Activated T-helper 1 cell treated with anti-CD3 and anti-CD28 coated beads, Interleukin-12 subunit alpha, Interleukin-12 subunit beta, Interleukin-2, Interleukin-4 antibody, amounts not matched to agents 30 ng/mL and 10 ng/mL and 1 ng/mL, durations not matched to agents 14 hours and 24 hours and 36 hours (primary cell): ENCODE results near the gene DIP2A. TPM values are rescaled to one million over a fixed set of nuclear protein-coding genes. Genes with fewer than 3 reads are reported as not detected.
"Not testable (repeated sequence)": the region's sequence is repeated elsewhere in the genome, so short reads cannot be mapped to it uniquely, and the experiment has no call there.

Experiments used
- DNase-seq: peaks from one replicate; pipeline ENCODE4 v3.0.0; 2021; ENCODE audit warnings: low spot score
- H3K27ac Mint-ChIP-seq: one replicate; pipeline ENCODE4 v1.8.0; 2021; ENCODE audit warnings: mild to moderate bottlenecking, mixed read lengths
- H3K27me3 Mint-ChIP-seq: one replicate; pipeline ENCODE4 v1.8.0; 2022; ENCODE audit warnings: mild to moderate bottlenecking, moderate library complexity, mixed read lengths; ENCODE audit not compliant: insufficient read depth
- H3K36me3 Mint-ChIP-seq: one replicate; pipeline ENCODE4 v1.8.0; 2021; ENCODE audit warnings: low read depth, mixed read lengths
- H3K4me1 Mint-ChIP-seq: one replicate; pipeline ENCODE4 v1.8.0; 2021; ENCODE audit warnings: low read depth, mixed read lengths
- H3K4me3 Mint-ChIP-seq: one replicate; pipeline ENCODE4 v1.8.0; 2021; ENCODE audit warnings: mild to moderate bottlenecking, moderate library complexity, mixed read lengths
- H3K9me3 Mint-ChIP-seq: one replicate; pipeline ENCODE4 v1.8.0; 2021; ENCODE audit warnings: mixed read lengths
- intact Hi-C: fragments of 100-400 bp; cut with micrococcal nuclease; formaldehyde crosslinking; loops from one replicate; pipeline ENCODE4 v1.15.1; 2024
- total RNA-seq: library from RNA; stranded (reverse); gene quantifications from 2 replicates; pipeline ENCODE4 v1.2.3, GENCODE V29; 2022

Gene DIP2A
- total RNA-seq, 1 donor from 2014 or later = 33.6 TPM

- DNase-seq = no peak
- H3K4me3 Mint-ChIP-seq = peak overlapping the region; percentile 91
- H3K9me3 Mint-ChIP-seq = no peaks in the 10 kb centered on the region
- no peaks in the 10 kb centered on the region for H3K27me3 Mint-ChIP-seq
- intact Hi-C loops = loop anchor here (1.0 to 2.0 kb wide), 3 partner anchors 99 to 231 kb away; partner anchors contain the start of gene LSS
- peaks cover 43% of the 10 kb centered on the region for H3K4me1 Mint-ChIP-seq
- peaks cover 15% of the 10 kb centered on the region for H3K36me3 Mint-ChIP-seq
- H3K27ac Mint-ChIP-seq = peak overlapping the region; percentile 84
Observed at GRCh38 chr21:46459356-46460112, 843 bp downstream of the DIP2A start.

- intact Hi-C loops = no loop called here
- H3K36me3 Mint-ChIP-seq = peaks cover 16% of the 10 kb centered on the region
- no peak overlapping the region for H3K4me3 Mint-ChIP-seq
- no peaks in the 10 kb centered on the region for H3K9me3 Mint-ChIP-seq
- peaks cover 37% of the 10 kb centered on the region for H3K4me1 Mint-ChIP-seq
- no peak for DNase-seq
- no peaks in the 10 kb centered on the region for H3K27me3 Mint-ChIP-seq
- H3K27ac Mint-ChIP-seq = no peak overlapping the region
Observed at GRCh38 chr21:46461909-46462308, 3.2 kb downstream of the DIP2A start.

- H3K9me3 Mint-ChIP-seq, DNase-seq, H3K27ac Mint-ChIP-seq, intact Hi-C loops, H3K27me3 Mint-ChIP-seq, H3K4me3 Mint-ChIP-seq: not testable (repeated sequence)
- Mint-ChIP-seq H3K4me1 (peaks cover 28% of the 10 kb centered on the region), H3K36me3 (peaks cover 18% of the 10 kb centered on the region)
Observed at GRCh38 chr21:46465153-46465552, 6.5 kb downstream of the DIP2A start.

GRCh38 chr21:46465651-46466050 lies 7.0 kb downstream of the DIP2A start:
- H3K36me3 Mint-ChIP-seq = peaks cover 18% of the 10 kb centered on the region
- no peaks in the 10 kb centered on the region for H3K9me3 Mint-ChIP-seq
- DNase-seq = no peak
- H3K4me1 Mint-ChIP-seq = peaks cover 25% of the 10 kb centered on the region
- no peak overlapping the region for H3K4me3 Mint-ChIP-seq
- no peak overlapping the region for H3K27ac Mint-ChIP-seq
- intact Hi-C loops = no loop called here
- H3K27me3 Mint-ChIP-seq = no peaks in the 10 kb centered on the region

- H3K27ac Mint-ChIP-seq = no peak overlapping the region
- no peak for DNase-seq
Observed at GRCh38 chr21:46468108-46468774, 9.6 kb downstream of the DIP2A start.

GRCh38 chr21:46469275-46469674 lies 10.6 kb downstream of the DIP2A start:
- no peaks in the 10 kb centered on the region for H3K27me3 Mint-ChIP-seq
- H3K36me3 Mint-ChIP-seq = peaks cover 17% of the 10 kb centered on the region
- no peak overlapping the region for H3K4me3 Mint-ChIP-seq
- H3K9me3 Mint-ChIP-seq = no peaks in the 10 kb centered on the region
- H3K4me1 Mint-ChIP-seq = peaks cover 28% of the 10 kb centered on the region
- intact Hi-C loops = no loop called here
- DNase-seq = no peak
- H3K27ac Mint-ChIP-seq = no peak overlapping the region

More at GRCh38 chr21:46468108-46468774, 9.6 kb downstream of the DIP2A start:
- H3K4me3 Mint-ChIP-seq = no peak overlapping the region
- H3K4me1 Mint-ChIP-seq = peaks cover 24% of the 10 kb centered on the region
- no peaks in the 10 kb centered on the region for H3K9me3 Mint-ChIP-seq
- intact Hi-C loops = no loop called here
- no peaks in the 10 kb centered on the region for H3K27me3 Mint-ChIP-seq
- peaks cover 16% of the 10 kb centered on the region for H3K36me3 Mint-ChIP-seq

GRCh38 chr21:46471514-46471913 lies 12.8 kb downstream of the DIP2A start:
- intact Hi-C loops = no loop called here
- Mint-ChIP-seq H3K27ac (no peak overlapping the region), H3K36me3 (peaks cover 15% of the 10 kb centered on the region), H3K4me1 (peaks cover 32% of the 10 kb centered on the region), H3K4me3 (no peak overlapping the region), H3K9me3 (no peaks in the 10 kb centered on the region), H3K27me3 (no peaks in the 10 kb centered on the region)
- DNase-seq = no peak

GRCh38 chr21:46472246-46472645 lies 13.6 kb downstream of the DIP2A start:
- Mint-ChIP-seq H3K4me3 (no peak overlapping the region), H3K27ac (no peak overlapping the region), H3K27me3 (no peaks in the 10 kb centered on the region), H3K36me3 (peaks cover 16% of the 10 kb centered on the region), H3K9me3 (no peaks in the 10 kb centered on the region), H3K4me1 (peaks cover 32% of the 10 kb centered on the region)
- intact Hi-C loops = no loop called here
- no peak for DNase-seq

- intact Hi-C loops = no loop called here
- no peak for DNase-seq
- no peaks in the 10 kb centered on the region for H3K9me3 Mint-ChIP-seq
- H3K4me1 Mint-ChIP-seq = peaks cover 28% of the 10 kb centered on the region
- H3K27me3 Mint-ChIP-seq = no peaks in the 10 kb centered on the region
- H3K27ac Mint-ChIP-seq = no peak overlapping the region
- peaks cover 20% of the 10 kb centered on the region for H3K36me3 Mint-ChIP-seq
- H3K4me3 Mint-ChIP-seq = no peak overlapping the region
Observed at GRCh38 chr21:46474382-46474781, 15.7 kb downstream of the DIP2A start.

- no peaks in the 10 kb centered on the region for H3K27me3 Mint-ChIP-seq
- H3K36me3 Mint-ChIP-seq = peaks cover 17% of the 10 kb centered on the region
- no peaks in the 10 kb centered on the region for H3K9me3 Mint-ChIP-seq
- DNase-seq = no peak
- no peak overlapping the region for H3K27ac Mint-ChIP-seq
- H3K4me3 Mint-ChIP-seq = no peak overlapping the region
- peaks cover 28% of the 10 kb centered on the region for H3K4me1 Mint-ChIP-seq
- intact Hi-C loops = no loop called here
Observed at GRCh38 chr21:46475296-46475695, 16.6 kb downstream of the DIP2A start.

GRCh38 chr21:46477765-46478164 lies 19.1 kb downstream of the DIP2A start:
- Mint-ChIP-seq H3K4me3 (no peak overlapping the region), H3K4me1 (peaks cover 12% of the 10 kb centered on the region), H3K36me3 (peaks cover 14% of the 10 kb centered on the region), H3K27ac (no peak overlapping the region), H3K27me3 (no peaks in the 10 kb centered on the region), H3K9me3 (no peaks in the 10 kb centered on the region)
- intact Hi-C loops = no loop called here
- no peak for DNase-seq

- peaks cover 19% of the 10 kb centered on the region for H3K4me1 Mint-ChIP-seq
- intact Hi-C loops = no loop called here
- peaks cover 15% of the 10 kb centered on the region for H3K36me3 Mint-ChIP-seq
- H3K27ac Mint-ChIP-seq = no peak overlapping the region
- H3K27me3 Mint-ChIP-seq = no peaks in the 10 kb centered on the region
- no peak for DNase-seq
- H3K9me3 Mint-ChIP-seq = no peaks in the 10 kb centered on the region
- H3K4me3 Mint-ChIP-seq = no peak overlapping the region
Observed at GRCh38 chr21:46478910-46479309, 20.2 kb downstream of the DIP2A start.

- intact Hi-C loops = no loop called here
- Mint-ChIP-seq H3K27ac (no peak overlapping the region), H3K4me1 (peaks cover 11% of the 10 kb centered on the region), H3K36me3 (peaks cover 18% of the 10 kb centered on the region), H3K27me3 (no peaks in the 10 kb centered on the region), H3K4me3 (no peak overlapping the region), H3K9me3 (no peaks in the 10 kb centered on the region)
- no peak for DNase-seq
Observed at GRCh38 chr21:46480466-46480865, 21.8 kb downstream of the DIP2A start.
